GM10266 (cell line): ENCODE data around the gene STK17B.

Experiments used
- DNase-seq: peaks from one replicate; pipeline ENCODE4 v3.0.0; 2012; ENCODE audit errors: extremely low spot score
- TF ChIP-seq, protein P1 (sequence below): IDR thresholded peaks from 2 replicates; pipeline ENCODE4 v1.5.1; 2012; ENCODE audit warnings: mild to moderate bottlenecking, low read depth; ENCODE audit not compliant: control insufficient read depth, insufficient read depth; ENCODE audit errors: missing control alignments

The STK17B gene

DNA sequence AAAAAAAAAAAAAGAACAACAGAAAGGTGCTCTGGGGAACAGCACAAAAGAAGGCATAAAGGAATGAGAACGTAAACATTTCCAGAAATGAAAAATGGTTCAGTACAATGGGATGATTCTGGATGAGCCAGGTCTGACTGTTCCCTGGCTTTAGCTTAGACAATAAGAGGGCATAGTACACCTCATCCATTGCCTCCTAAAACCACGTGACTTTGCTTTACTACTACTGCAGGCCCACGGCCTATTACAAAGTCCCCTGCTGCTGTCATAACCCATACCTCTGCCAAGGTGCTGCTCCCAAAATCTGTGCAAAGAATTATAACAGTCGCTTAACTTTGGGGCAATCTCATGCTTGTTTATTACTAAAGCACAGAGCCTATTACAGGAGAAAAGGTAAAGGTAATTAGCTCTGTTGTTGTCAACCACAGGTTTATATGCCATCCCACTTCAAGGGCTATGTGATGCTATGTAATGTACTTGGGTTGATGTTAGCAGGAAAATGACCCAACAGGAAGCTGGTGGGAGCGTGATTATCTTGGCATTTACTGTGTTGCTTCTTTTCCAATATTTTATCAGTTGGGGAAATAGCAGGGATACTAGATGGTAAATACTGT, 26.8 kb downstream of the STK17B start:
- TF ChIP-seq, protein P1, sequence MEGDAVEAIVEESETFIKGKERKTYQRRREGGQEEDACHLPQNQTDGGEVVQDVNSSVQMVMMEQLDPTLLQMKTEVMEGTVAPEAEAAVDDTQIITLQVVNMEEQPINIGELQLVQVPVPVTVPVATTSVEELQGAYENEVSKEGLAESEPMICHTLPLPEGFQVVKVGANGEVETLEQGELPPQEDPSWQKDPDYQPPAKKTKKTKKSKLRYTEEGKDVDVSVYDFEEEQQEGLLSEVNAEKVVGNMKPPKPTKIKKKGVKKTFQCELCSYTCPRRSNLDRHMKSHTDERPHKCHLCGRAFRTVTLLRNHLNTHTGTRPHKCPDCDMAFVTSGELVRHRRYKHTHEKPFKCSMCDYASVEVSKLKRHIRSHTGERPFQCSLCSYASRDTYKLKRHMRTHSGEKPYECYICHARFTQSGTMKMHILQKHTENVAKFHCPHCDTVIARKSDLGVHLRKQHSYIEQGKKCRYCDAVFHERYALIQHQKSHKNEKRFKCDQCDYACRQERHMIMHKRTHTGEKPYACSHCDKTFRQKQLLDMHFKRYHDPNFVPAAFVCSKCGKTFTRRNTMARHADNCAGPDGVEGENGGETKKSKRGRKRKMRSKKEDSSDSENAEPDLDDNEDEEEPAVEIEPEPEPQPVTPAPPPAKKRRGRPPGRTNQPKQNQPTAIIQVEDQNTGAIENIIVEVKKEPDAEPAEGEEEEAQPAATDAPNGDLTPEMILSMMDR, result no peak
- no peak for DNase-seq

DNA sequence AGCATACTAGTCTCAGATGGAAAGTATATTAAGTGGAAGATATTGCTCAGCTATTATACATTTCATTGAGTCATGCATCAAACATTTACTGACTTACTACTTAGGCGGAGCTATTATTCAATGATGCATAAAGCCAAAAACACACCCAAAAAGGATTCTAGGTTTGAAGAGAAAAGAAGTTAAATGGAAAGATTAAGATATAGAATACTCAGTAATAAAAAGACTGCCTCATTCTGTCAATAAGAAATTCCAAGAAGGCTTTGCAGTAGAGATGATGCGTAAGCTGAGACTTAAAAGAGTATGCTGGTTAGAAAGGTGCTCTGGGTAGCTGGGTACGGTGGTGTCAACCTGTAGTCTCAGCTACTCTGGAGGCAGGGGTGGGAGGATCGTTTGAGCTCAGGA, 27.6 kb downstream of the STK17B start:
- TF ChIP-seq, protein P1, result no peak
- no peak for DNase-seq

DNA sequence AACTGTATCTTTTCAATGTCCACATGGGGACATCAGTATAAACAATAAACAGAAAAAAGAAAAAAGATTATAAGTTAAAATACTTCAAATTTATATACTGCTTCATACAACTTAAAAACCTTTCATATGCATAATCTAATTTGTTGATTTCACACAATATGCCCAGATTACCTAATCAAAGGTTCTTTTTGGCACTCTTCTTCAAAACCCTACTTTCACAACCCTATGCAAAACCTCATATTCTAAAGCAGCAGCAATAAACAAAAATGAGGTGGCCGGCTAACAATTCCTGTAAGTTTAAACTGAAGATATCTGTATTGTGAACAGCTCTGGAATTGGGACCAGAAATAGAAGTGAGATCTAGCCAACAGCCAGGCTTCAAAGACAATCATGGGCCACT, 28.6 kb downstream of the STK17B start:
- no peak for DNase-seq
- TF ChIP-seq, protein P1, result no peak

DNA sequence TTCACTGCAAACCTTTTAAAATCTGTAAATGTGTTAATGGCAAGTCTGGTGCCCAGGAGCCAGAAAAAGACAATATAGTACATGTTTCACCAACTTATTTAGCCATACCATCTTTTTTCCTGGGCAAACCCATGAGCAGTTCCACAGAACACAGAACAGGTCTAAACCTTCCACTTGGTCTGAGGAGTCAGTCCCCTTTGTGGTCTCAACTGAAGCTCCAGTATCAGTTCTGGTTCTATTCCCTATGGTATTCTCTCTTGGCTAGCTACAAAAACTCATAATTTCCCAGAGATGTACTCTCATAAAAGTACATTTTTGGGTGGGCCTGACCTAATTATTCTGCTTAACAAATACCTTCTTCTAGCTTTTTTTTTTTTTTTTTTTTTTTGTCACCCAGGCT, 31.2 kb downstream of the STK17B start:
- TF ChIP-seq, protein P1, result no peak
- no peak for DNase-seq

DNA sequence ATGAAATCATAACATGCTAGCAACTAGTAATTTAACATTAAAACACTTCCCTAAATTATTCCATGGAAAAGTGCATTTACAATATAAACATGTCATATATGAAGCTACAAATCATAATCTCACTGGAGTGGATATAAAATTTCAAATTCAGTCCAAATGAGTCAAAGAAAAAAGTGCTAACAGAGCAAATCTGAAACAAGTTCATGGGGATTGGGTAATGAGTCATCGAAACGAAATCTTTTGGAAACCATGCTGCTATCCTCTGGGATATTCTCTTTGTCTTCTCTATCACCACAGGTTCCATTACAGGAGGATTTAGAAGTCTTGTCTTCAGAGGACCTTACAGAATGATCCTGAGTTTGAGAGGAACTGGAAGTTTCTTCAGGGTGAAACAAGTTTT, 34.1 kb downstream of the STK17B start:
- DNase-seq, result no peak
- TF ChIP-seq, protein P1, result no peak

DNA sequence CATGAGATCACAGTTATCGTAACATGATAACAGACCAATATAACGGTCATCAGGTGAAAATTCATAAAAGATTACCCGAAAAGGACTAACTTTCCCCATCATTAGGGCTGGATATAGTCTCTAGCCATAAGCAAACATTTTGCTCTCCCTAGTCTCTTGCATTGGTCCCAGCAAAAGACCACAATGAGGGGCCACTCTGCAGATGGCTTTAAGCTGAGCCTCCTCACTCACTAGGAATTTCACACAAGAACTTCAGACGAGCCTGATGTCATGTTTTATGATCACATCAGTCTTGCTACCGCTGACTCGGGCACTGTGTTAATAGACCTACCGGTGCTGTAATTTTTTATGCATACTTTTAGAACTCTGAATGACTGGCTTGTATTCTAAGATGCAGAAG, 35.2 kb downstream of the STK17B start:
- TF ChIP-seq, protein P1, result no peak
- DNase-seq, result no peak

DNA sequence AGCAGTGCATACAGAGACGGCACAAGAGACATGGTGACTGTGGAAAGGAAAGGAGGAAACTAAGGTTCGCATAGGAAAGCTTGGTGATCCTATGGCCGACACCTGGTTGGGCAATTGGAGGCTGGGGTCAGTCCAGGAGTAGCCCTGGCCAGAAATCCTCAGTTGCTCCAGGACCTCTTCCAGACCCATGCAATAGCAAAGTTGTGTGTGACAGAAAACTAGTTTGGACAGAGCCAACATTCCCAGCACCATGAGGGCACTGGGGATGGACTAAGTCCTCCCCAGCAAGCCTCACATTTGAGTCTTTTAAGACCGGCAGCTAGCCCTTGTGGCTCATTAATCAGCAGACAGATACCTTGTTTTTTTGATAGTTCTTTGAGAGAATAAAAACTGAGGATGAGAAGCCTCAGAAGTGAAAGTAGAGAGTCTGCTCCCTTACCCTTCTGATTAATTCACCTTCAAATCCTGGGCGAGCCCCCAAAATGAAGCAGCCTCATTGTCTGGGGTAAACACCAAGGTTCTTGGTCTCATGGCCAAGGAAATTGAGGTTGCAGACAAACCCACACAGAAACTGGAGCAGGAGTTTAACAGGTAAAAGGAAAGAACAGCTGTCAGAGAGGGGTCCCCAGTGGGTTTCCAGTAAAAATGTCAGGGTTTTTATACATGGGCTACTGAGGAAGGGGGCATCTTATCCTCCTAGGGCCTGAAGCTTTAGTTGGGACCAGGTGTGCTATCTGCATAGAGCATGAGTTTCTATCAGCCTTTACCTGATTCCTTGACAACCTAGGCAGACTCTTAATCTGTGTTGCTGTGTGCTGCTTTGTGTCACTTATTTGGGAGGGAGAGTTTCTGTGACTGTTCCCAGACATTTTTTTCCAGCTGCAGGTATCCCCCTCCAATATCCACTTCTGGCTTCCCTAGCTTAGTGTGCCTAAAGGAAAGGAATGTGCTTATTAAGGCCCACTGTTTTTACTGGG, 39.1 kb downstream of the STK17B start:
- TF ChIP-seq, protein P1, result no peak
- no peak for DNase-seq
